ENCODE data around the gene ONECUT2. TPM values are rescaled to one million over a fixed set of nuclear protein-coding genes. Genes with fewer than 3 reads are reported as not detected.
"Not testable (repeated sequence)": the region's sequence is repeated elsewhere in the genome, so short reads cannot be mapped to it uniquely, and the experiment has no call there.

ONECUT2 gene
- total RNA-seq (under 1 TPM; under 0.01 to 0.30 (median 0.15) TPM), polyA plus RNA-seq (under 1 TPM; 0.01 to 0.08 TPM)
- long read RNA-seq, donor 1: 0 reads
- long read RNA-seq, donor 2: 0 reads
- long read RNA-seq, donor 3, full-length matches to known transcripts: 1 of 1 reads
- long read RNA-seq, donor 3, partial matches to known transcripts: 0 of 1 reads
- long read RNA-seq, donor 3, other reads (novel, unspliced or antisense): 0 of 1 reads

DNA sequence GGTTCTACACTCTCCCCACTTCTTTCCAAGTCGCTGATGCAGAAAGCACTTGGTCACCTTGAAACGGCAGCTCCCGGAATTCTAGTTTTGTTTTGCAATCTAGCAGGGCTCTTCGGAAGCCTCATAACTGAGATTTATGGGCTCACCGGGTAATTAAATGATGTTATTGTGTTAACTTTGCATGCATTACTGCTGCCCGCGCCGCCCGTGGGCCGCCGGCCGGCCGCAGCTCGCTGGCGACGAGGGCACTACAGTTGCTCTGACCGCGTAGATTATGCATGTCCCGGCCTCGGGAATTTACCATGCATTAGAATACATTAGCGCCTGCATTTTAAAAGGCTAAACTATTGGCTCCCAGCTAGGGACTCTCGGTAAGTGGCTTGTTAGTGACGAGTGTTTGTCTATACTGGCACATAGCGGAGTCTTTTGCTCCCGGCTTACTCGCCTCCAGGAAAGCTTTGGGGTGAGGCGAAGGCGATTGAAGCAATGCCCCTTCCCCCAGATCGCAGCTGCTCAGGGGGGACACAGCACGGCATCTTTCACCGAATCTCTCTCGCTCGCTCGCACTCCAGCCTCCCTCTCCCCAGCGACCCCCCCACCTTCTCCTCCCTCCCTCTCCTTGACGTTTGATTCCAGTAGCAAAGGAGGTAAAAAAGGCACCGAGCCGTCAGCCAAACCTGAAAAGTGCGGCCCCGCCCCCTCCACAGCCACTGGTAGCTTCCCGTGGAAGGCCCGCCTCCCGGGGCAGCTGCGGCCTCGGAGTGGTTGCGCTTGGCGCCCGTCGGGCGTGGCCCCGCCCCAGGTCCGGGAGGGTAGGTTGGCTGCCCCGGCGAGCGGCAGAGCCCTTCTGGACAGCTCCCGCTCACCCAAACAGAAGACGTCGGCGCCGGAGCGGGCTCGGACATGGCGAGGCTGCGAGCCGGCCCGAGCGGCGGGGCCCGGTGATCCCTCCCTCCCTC, at the start of gene ONECUT2:
Gene ONECUT2 (plus strand): TSS at position 839 of the 959 bp plus-strand sequence. CDS start 343 bp downstream, outside the sequence.
- Histone ChIP-seq H3K27me3 (peaks cover 2% of the 10 kb centered on the region), H3K4me3 (peak within 1 kb of the TSS; percentile 43), H3K36me3 (no peaks in the 10 kb centered on the region), H3K4me1 (ENCODE audit: insufficient read depth) (peaks cover 8% of the 10 kb centered on the region), H3K27ac (no peak within 1 kb of the TSS), H3K9me3 (no peaks in the 10 kb centered on the region)
- DNase-seq: peak; percentile 82 to 95 (median 84)
- WGBS, 3 donors: 0 to 1% (median 0%) methylated on average over 48 to 69 of the region's 69 CpGs
- TF ChIP-seq CTCF (IDR thresholded peaks at IDR 0.05) (no peak), POLR2A (IDR thresholded peaks at IDR 0.05) (no peak), EP300 (IDR thresholded peaks at IDR 0.05) (no peak)
- intact Hi-C loops (cut with DNase I): no loop called here

DNA sequence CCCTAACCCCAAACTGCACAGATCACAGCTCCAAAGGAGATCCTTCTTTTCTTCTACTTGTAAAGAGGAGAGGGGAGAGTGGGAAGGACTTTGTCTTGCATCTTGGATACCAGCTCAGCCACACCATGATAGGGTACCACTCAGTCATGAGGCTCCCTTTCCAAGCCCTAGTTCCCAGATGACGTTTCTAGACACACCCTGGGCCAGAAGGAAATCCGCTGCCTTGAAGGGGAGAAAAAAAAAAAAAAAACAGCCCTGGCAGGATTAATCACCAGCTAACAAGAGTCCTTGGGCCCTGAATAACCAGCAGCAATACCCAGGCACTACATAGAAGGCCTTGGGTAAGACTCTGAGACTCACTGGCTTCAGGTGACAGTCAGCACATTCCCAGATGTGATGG, 45.9 kb upstream of the ONECUT2 start:
- no peaks in the 10 kb centered on the region for H3K36me3 ChIP-seq
- H3K27ac ChIP-seq: no peak overlapping the region
- DNase-seq: no peak
- H3K9me3 ChIP-seq: no peaks in the 10 kb centered on the region
- TF ChIP-seq POLR2A (IDR thresholded peaks at IDR 0.05) (no peak), CTCF (IDR thresholded peaks at IDR 0.05) (no peak), EP300 (IDR thresholded peaks at IDR 0.05) (no peak)
- no peaks in the 10 kb centered on the region for H3K27me3 ChIP-seq
- H3K4me3 ChIP-seq: no peak overlapping the region
- no peaks in the 10 kb centered on the region for H3K4me1 ChIP-seq (ENCODE audit: insufficient read depth)
- intact Hi-C loops (cut with DNase I): no loop called here
- 43 to 59% (median 59%) methylated on average over 2 of the region's 2 CpGs for WGBS, 3 donors

- H3K27me3 ChIP-seq: no peaks in the 10 kb centered on the region
- TF ChIP-seq EP300 (IDR thresholded peaks at IDR 0.05) (no peak), CTCF (IDR thresholded peaks at IDR 0.05) (no peak), POLR2A (IDR thresholded peaks at IDR 0.05) (no peak)
- no peak overlapping the region for H3K27ac ChIP-seq
- H3K36me3 ChIP-seq: no peaks in the 10 kb centered on the region
- H3K4me3 ChIP-seq: no peak overlapping the region
- no peaks in the 10 kb centered on the region for H3K9me3 ChIP-seq
- no peaks in the 10 kb centered on the region for H3K4me1 ChIP-seq (ENCODE audit: insufficient read depth)
- WGBS, 3 donors: 38 to 47% (median 43%) methylated on average over 3 of the region's 3 CpGs
- DNase-seq: no peak
- intact Hi-C loops (cut with DNase I): no loop called here
Observed at GRCh38 chr18:57390044-57390443, 45.1 kb upstream of the ONECUT2 start.

- H3K9me3 ChIP-seq; DNase-seq; intact Hi-C loops (cut with DNase I); H3K4me1 ChIP-seq (ENCODE audit: insufficient read depth); H3K27ac ChIP-seq; H3K4me3 ChIP-seq; H3K27me3 ChIP-seq; H3K36me3 ChIP-seq: not testable (repeated sequence)
- 77 to 87% (median 86%) methylated on average over 1 of the region's 1 CpG for WGBS, 3 donors
Observed at GRCh38 chr18:57394749-57395148, 40.4 kb upstream of the ONECUT2 start.

DNA sequence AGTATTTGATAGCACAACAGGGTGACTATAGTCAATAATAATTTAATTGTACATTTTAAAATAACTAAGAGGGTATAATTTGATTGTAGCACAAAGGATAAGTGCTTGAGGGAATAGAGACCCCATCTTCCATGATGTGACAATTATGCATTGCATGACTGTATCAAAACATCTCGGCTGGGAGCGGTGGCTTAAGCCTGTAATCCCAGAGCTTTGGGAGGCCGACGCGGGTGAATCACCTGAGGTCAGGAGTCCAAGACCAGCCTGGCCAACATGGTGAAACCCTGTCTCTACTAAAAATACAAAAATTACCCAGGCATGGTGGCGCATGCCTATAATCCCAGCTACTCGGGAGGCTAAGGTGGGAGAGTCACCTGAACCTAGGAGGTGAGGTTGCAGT, 38.3 kb upstream of the ONECUT2 start:
- H3K4me1 ChIP-seq (ENCODE audit: insufficient read depth); H3K36me3 ChIP-seq; DNase-seq; H3K27ac ChIP-seq; H3K9me3 ChIP-seq; H3K27me3 ChIP-seq; intact Hi-C loops (cut with DNase I); H3K4me3 ChIP-seq: not testable (repeated sequence)
- 92 to 93% (median 93%) methylated on average over 7 of the region's 7 CpGs for WGBS, 3 donors

Measured in ovary (tissue), 10 donors.